ENCODE results near the gene IL33.

IL33 gene

GRCh38 chr9:6302417-6302816 is 86.8 kb downstream of the IL33 start:
- DNase-seq (ENCODE audit: low read depth, low spot score): no peak

GRCh38 chr9:6304232-6304631 is 88.6 kb downstream of the IL33 start:
- DNase-seq (ENCODE audit: low read depth, low spot score): no peak

- DNase-seq (ENCODE audit: low read depth, low spot score): no peak
Measured at GRCh38 chr9:6305954-6306563, 90.5 kb downstream of the IL33 start.

Data from activated naive CD8-positive, alpha-beta T cell treated with anti-CD3 and anti-CD28 coated beads, Interleukin-2, amount 50 U/mL, for 16 hours (primary cell).